SK-N-SH treated with all-trans-retinoic acid at 6 μM for 48 hours (cell line): Measurements from ENCODE around the gene FREY1.

Experiments used
- ATAC-seq: fragments of 200-7000 bp; cut with Tn5 transposase; 3 replicates; pipeline ENCODE4 v1.9.1; 2020; ENCODE audit warnings: mild to moderate bottlenecking, moderate library complexity
- BACH2 ChIP-seq: fragments of 250-450 bp; sonication (Bioruptor Pico); IDR thresholded peaks from 2 replicates; pipeline ENCODE4 v1.9.0; 2021; ENCODE audit warnings: mild to moderate bottlenecking, borderline replicate concordance
- CREB5 ChIP-seq: fragments of 250-450 bp; sonication (Bioruptor Pico); IDR thresholded peaks from 2 replicates; pipeline ENCODE4 v1.5.1; 2020; ENCODE audit warnings: low read depth, mild to moderate bottlenecking, moderate library complexity
- CSDC2 ChIP-seq: fragments of 250-450 bp; sonication (Bioruptor Pico); IDR thresholded peaks from 2 replicates; pipeline ENCODE4 v1.5.0; 2020; ENCODE audit warnings: mild to moderate bottlenecking, moderate library complexity
- CSRNP3 ChIP-seq: fragments of 250-450 bp; sonication (Bioruptor Pico); IDR thresholded peaks from 2 replicates; pipeline ENCODE4 v1.5.1; 2021; ENCODE audit warnings: mild to moderate bottlenecking, moderate library complexity
- ESRRG ChIP-seq: fragments of 250-450 bp; sonication (Bioruptor Pico); IDR thresholded peaks from 2 replicates; pipeline ENCODE4 v1.6.1; 2021; ENCODE audit warnings: mild to moderate bottlenecking
- GLIS3 ChIP-seq: fragments of 250-450 bp; sonication (Bioruptor Pico); IDR thresholded peaks from 2 replicates; pipeline ENCODE4 v1.5.0; 2020; ENCODE audit warnings: mild to moderate bottlenecking, moderate library complexity
- ISL1 ChIP-seq: fragments of 250-450 bp; sonication (Bioruptor Pico); IDR thresholded peaks from 2 replicates; pipeline ENCODE4 v2.1.2; 2022; ENCODE audit warnings: mild to moderate bottlenecking, moderate library complexity
- OSR1 ChIP-seq: fragments of 250-450 bp; sonication (Bioruptor Pico); IDR thresholded peaks from 2 replicates; pipeline ENCODE4 v1.8.0; 2022; ENCODE audit warnings: moderate library complexity, mild to moderate bottlenecking, inconsistent platforms
- PPARA ChIP-seq: fragments of 250-450 bp; sonication (Bioruptor Pico); IDR thresholded peaks from 2 replicates; pipeline ENCODE4 v1.5.0; 2020; ENCODE audit warnings: mild to moderate bottlenecking, borderline replicate concordance
- RARB ChIP-seq: fragments of 250-450 bp; sonication (Bioruptor Pico); IDR thresholded peaks from 2 replicates; pipeline ENCODE4 v1.8.0; 2021; ENCODE audit warnings: mild to moderate bottlenecking, moderate library complexity
- SNAI2 ChIP-seq: fragments of 250-450 bp; sonication (Bioruptor Pico); IDR thresholded peaks from 2 replicates; pipeline ENCODE4 v1.5.0; 2020; ENCODE audit warnings: mild to moderate bottlenecking, moderate library complexity
- TCF4 ChIP-seq: fragments of 250-450 bp; sonication (Bioruptor Pico); IDR thresholded peaks from 2 replicates; pipeline ENCODE4 v1.8.0; 2021; ENCODE audit warnings: mild to moderate bottlenecking, moderate library complexity, borderline replicate concordance
- TOX ChIP-seq: fragments of 250-450 bp; sonication (Bioruptor Pico); IDR thresholded peaks from 2 replicates; pipeline ENCODE4 v1.8.0; 2021; ENCODE audit warnings: mild to moderate bottlenecking, moderate library complexity, borderline replicate concordance
- TSHZ2 ChIP-seq: fragments of 250-450 bp; sonication (Bioruptor Pico); IDR thresholded peaks from 2 replicates; pipeline ENCODE4 v1.5.0; 2020; ENCODE audit warnings: mild to moderate bottlenecking, moderate library complexity
- ZC3H10 ChIP-seq: fragments of 250-450 bp; sonication (Bioruptor Pico); IDR thresholded peaks from 2 replicates; pipeline ENCODE4 v1.5.1; 2021; ENCODE audit warnings: mild to moderate bottlenecking, moderate library complexity
- ZFP3 ChIP-seq: fragments of 250-450 bp; sonication (Bioruptor Pico); IDR thresholded peaks from 2 replicates; pipeline ENCODE4 v1.5.0; 2020; ENCODE audit warnings: mild to moderate bottlenecking, moderate library complexity
- ZFP30 ChIP-seq: fragments of 450-650 bp; formaldehyde crosslinking; IDR thresholded peaks from 2 replicates; pipeline ENCODE4 v1.5.0; 2022; ENCODE audit warnings: mild to moderate bottlenecking, moderate library complexity
- ZNF565 ChIP-seq: fragments of 450-650 bp; formaldehyde crosslinking; conservative IDR thresholded peaks from 2 replicates; pipeline ENCODE4 v1.5.0; 2020; ENCODE audit warnings: low read depth, mild to moderate bottlenecking, moderate library complexity
- ZNF70 ChIP-seq: fragments of 450-650 bp; formaldehyde crosslinking; IDR thresholded peaks from 2 replicates; pipeline ENCODE4 v1.5.0; 2020; ENCODE audit warnings: mild to moderate bottlenecking, moderate library complexity
- ZNF8 ChIP-seq: fragments of 450-650 bp; formaldehyde crosslinking; IDR thresholded peaks from 2 replicates; pipeline ENCODE4 v1.5.0; 2020; ENCODE audit warnings: mild to moderate bottlenecking, moderate library complexity
- TF ChIP-seq, protein P1 (sequence below): fragments of 250-450 bp; sonication (Bioruptor Pico); IDR thresholded peaks from 2 replicates; pipeline ENCODE4 v1.8.0; 2020; ENCODE audit warnings: mild to moderate bottlenecking, moderate library complexity, borderline replicate concordance
- TF ChIP-seq, protein P2 (sequence below): fragments of 250-450 bp; sonication (Bioruptor Pico); IDR thresholded peaks from 2 replicates; pipeline ENCODE4 v1.8.0; 2021; ENCODE audit warnings: low read depth, mild to moderate bottlenecking, moderate library complexity, borderline replicate concordance

FREY1 gene

GRCh38 chr11:45906965-45907611 lies at the start of gene FREY1:
TSS of gene FREY1 (minus strand) at chr11:45907271. CDS start at chr11:45907245, 26 bp downstream.
- ATAC-seq: peak; percentile 8
- TF ChIP-seq ZNF70 (CRISPR knock-in tag): no peak
- TF ChIP-seq RARB (CRISPR knock-in tag): no peak
- TF ChIP-seq ZNF565: no peak
- no peak for TF ChIP-seq TOX (CRISPR knock-in tag)
- TF ChIP-seq CSDC2 (CRISPR knock-in tag): no peak
- TF ChIP-seq, protein P1, sequence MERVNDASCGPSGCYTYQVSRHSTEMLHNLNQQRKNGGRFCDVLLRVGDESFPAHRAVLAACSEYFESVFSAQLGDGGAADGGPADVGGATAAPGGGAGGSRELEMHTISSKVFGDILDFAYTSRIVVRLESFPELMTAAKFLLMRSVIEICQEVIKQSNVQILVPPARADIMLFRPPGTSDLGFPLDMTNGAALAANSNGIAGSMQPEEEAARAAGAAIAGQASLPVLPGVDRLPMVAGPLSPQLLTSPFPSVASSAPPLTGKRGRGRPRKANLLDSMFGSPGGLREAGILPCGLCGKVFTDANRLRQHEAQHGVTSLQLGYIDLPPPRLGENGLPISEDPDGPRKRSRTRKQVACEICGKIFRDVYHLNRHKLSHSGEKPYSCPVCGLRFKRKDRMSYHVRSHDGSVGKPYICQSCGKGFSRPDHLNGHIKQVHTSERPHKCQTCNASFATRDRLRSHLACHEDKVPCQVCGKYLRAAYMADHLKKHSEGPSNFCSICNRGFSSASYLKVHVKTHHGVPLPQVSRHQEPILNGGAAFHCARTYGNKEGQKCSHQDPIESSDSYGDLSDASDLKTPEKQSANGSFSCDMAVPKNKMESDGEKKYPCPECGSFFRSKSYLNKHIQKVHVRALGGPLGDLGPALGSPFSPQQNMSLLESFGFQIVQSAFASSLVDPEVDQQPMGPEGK (CRISPR knock-in tag): no peak
- TF ChIP-seq ZNF8 (CRISPR knock-in tag): no peak
- no peak for TF ChIP-seq OSR1 (CRISPR knock-in tag)
- TF ChIP-seq TSHZ2 (CRISPR knock-in tag): no peak
- no peak for TF ChIP-seq CSRNP3 (CRISPR knock-in tag)
- TF ChIP-seq BACH2: no peak
- TF ChIP-seq GLIS3 (CRISPR knock-in tag): no peak

- ATAC-seq: no peak
- TF ChIP-seq GLIS3 (CRISPR knock-in tag) (no peak), TCF4 (CRISPR knock-in tag) (no peak), ESRRG (CRISPR knock-in tag) (no peak), CSRNP3 (CRISPR knock-in tag) (no peak), ZFP30 (no peak), ZNF70 (CRISPR knock-in tag) (no peak), ZC3H10 (CRISPR knock-in tag) (no peak), PPARA (CRISPR knock-in tag) (no peak), CSDC2 (CRISPR knock-in tag) (no peak), TSHZ2 (CRISPR knock-in tag) (no peak), ZFP3 (no peak), TOX (CRISPR knock-in tag) (no peak), CREB5 (CRISPR knock-in tag) (no peak), OSR1 (CRISPR knock-in tag) (no peak), ZNF565 (no peak), ISL1 (CRISPR knock-in tag) (no peak), ZNF8 (CRISPR knock-in tag) (no peak), SNAI2 (no peak)
- TF ChIP-seq, protein P1 (CRISPR knock-in tag): no peak
- TF ChIP-seq, protein P2, sequence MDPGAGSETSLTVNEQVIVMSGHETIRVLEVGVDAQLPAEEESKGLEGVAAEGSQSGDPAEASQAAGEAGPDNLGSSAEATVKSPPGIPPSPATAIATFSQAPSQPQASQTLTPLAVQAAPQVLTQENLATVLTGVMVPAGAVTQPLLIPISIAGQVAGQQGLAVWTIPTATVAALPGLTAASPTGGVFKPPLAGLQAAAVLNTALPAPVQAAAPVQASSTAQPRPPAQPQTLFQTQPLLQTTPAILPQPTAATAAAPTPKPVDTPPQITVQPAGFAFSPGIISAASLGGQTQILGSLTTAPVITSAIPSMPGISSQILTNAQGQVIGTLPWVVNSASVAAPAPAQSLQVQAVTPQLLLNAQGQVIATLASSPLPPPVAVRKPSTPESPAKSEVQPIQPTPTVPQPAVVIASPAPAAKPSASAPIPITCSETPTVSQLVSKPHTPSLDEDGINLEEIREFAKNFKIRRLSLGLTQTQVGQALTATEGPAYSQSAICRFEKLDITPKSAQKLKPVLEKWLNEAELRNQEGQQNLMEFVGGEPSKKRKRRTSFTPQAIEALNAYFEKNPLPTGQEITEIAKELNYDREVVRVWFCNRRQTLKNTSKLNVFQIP: no peak
These were observed 42.9 kb upstream of the FREY1 start for GRCh38 chr11:45949992-45950407.
